GM18511 (cell line): ENCODE results near the gene CCL24.
"Not testable (repeated sequence)": the region's sequence is repeated elsewhere in the genome, so short reads cannot be mapped to it uniquely, and the experiment has no call there.

Experiments
- ATAC-seq: cut with Tn5 transposase; IDR thresholded peaks from one replicate; pipeline ENCODE4 v1.9.1; 2021; ENCODE audit warnings: mild to moderate bottlenecking, moderate library complexity; ENCODE audit not compliant: unreplicated experiment

The CCL24 gene

DNA sequence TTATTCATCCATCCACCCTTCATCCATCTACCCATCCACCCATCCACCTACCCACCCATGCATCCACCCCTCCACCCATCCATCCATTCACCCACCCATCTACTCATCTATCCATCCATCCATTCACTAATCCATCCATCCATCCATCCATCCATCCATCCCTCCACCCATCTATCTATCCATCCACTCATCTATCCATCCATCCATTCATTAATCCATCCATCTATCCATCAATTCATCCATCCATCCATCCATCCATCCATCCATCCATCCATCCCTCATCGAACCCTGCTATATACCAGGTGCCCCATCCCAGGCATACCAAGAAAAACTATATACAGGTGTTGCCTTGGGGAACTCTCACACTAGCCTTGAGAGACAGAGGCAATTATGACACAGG, 7.1 kb upstream of the CCL24 start:
- ATAC-seq, result no peak

DNA sequence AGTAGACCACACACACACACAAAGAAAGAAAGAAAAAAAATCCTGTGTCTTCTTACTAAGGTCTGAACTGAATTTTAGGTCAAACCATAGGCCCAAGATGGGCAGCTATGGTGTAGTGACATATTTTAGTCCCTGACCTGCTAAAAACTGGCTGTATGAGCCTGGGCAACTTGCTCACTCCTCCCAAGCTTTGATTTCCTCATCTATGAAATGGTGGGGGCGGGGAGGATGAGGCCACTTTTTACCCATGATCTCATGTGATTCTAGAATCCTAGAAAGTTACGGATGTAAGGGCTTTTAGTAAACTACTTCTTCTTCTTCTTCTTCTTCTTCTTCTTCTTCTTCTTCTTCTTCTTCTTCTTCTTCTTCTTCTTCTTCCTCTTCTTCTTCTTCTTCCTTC, 6.1 kb upstream of the CCL24 start:
- ATAC-seq, result no peak

DNA sequence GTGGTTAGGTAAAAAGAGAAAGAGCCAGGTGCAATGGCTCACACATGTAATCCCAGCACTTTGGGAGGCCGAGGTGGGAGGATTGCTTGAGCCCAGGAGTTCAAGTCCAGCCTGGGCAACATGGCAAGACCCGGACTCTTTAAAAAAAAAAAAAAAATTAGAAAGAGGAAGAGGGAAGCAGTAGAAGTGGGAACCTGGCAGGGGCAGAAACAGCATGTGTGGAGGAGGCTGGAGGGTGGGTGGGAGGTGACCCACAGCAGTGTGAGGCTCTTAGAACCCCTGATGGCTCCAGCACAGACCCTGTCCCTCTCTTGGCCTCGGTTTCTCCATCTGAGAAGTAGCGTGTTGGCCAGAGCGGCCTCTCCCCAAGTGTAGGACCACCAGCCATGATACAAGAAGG, 4.9 kb upstream of the CCL24 start:
- no peak for ATAC-seq

DNA sequence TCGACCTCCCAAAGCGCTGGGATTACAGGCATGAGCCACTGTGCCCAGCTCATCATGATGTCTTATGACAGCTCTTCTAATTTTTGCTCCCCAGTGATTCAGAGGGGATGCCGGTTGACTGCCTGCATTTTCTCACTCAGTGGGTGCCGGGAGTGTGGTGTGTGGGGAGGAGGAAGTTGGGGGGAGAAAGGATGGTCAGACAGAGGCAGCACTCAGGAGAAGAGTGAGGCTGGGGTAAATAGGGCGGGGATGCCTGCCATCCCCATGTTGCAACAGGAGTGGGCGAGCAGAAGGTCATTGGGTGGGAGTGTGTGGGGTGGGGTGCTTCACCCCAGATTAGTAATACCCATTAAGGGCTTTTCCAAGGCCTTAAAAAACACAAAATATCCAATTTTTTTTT, 3.5 kb upstream of the CCL24 start:
- no peak for ATAC-seq

DNA sequence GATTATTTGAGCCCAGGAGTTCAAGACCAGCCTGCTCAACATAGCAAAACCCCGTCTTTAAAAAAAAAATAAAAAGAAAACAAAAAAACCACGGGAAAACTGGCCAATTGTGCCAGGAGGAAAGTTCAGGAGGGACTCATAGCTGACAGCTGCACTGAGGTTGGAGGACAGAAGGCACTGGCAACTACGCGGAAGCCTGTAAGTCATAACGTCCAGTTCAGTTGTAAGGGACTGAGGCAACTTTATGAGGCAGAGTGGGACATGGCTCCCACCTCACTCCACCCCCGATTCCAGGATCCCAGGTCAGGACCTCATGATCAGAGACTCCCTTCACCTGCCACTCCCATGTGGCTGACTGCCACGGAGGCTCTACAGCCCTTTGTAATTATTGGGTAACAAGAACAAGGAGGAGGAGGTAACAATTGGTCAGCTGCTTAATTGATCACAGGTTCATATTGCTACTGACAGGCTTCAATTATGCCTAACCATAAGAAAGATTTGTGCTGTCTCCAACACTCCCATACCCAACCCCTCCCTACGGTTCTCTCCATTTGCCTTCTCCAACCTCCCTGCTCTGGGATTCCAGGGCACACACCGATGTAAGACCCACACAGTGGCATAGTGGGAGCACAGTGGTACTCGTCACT, 1.9 kb upstream of the CCL24 start:
- ATAC-seq, result no peak

DNA sequence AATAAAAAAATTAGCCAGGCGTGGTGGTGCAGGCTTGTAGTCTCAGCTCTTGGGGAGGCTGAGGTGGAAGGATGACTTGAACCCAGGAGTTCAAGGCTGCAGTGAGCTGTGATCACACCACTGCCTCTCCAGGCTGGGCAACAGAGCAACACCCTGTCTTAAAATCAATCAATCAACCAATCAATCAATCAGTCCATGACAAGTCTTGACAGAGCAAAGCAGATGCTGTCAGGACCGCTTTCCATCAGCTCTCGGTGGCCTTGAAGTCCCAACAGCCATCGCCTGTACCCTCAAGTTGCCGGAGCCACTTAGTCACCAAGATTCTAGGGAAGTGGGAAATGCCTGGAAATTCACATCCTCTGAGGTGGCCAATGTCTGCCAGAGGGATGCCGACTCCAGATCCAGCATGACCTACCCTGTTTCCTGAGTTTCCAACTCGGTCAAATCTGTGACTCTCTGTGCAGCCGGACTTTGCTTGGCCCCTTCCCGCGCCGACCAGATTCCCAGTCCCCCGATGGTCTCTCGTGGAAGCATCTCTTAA, 871 bp upstream of the CCL24 start:
- ATAC-seq, result no peak

DNA sequence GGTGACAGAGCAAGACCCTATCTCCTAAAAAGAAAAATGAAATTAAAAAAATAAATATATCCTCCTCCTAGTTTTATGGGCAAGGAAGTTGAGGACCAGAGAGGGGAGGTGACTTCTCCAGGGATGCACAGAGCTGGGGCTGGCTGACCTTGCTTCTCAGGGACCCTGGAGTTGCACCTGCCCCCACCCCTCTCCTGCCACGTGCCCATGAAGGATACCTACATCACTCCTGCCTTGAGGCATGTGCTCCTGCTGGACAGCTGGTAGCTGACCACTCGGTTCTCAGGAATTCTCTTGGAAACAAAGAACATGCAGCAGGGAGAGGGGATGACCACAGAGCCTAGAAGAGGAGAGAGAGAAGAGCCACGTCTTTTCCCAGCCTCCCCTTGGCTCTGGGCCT, 522 bp downstream of the CCL24 start:
- ATAC-seq, result no peak

DNA sequence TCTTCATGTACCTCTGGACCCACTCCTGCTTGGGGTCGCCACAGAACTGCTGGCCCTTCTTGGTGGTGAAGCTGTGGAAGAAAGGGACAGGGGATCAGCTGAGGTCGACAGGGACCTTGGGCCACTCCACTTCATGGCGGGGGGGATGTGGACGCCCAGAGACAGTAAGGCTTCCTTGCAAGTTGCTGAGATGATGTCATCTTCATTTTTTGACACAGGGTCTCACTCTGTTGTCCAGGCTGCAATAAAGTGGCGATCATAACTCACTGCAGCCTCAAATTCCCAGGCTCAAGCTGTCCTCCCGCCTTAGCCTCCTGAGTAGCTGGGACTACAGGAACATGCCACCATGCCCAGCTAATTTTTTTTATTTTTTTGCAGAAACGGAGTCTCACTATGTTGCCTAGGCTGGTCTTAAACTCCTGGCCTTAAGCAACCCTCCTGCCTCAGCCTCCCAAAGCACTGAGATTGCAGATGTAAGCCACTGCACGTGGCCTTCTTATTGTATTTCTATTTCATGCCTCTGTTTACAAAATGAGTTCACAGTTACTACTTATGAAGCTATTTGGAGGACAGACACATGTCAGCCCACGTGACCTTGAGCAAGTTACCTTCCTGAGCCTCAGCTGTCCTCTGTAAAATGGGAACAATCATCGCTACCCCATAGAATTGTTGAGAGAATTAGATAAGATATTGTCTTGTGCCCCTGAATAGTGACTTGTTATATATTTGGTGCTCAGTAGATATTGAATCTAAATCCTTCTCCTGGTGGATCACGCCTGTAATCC, 1.5 kb downstream of the CCL24 start:
- no peak for ATAC-seq

DNA sequence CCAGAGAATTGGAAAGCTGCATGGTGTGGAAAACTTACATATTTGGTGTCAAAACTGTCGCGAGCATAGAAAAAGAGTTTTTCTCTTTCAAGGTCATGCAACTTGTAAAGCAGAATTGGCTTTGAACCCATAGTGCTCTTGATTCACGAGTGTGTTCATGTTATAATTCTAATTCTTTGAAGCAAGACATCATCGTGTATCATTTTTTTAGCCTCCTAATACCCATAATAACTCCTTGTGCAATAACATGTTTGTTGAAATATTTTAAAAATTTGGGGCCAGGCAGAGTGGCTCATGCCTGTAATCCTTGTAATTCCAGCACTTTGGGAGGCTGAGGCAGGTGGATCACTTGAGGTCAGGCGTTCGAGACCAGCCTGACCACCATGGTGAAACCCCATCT, 4.2 kb downstream of the CCL24 start:
- no peak for ATAC-seq

DNA sequence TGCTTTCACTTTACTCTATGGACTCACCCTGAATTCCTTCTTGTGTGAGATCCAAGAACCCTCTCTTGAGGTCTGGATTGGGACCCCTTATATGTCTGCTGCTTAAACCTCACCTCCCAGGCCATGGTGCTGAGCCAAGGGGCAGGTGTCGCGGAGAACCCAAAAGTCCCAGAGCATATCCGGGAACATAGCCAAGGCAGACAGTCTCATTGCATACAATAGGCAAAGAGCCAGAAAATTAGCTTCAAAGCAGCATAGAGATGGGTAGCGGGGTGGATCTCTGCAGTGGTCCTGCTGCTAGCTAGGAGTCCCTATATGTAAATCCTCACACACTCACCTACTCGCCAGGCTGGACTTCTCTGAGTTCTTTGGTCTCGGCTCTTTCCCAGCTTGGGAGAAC, 5.5 kb downstream of the CCL24 start:
- no peak for ATAC-seq

DNA sequence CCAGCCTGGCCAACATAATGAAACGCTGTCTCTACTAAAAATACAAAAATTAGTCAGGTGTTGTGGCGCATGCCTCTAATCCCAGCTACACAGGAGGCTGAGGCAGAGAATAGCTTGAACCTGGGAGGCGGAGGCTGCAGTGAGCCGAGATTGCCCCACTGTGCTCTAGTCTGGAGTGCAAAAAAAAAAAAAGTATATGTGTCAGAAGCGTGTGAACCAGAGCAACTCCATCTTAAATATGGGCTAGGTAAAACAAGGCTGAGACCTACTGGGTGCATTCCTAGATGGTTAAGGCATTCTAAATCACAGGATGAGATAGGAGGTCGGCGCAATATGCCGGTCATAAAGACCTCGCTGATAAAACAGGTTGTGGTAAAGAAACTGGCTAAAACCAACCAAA, 6.2 kb downstream of the CCL24 start:
- ATAC-seq, result no peak

DNA sequence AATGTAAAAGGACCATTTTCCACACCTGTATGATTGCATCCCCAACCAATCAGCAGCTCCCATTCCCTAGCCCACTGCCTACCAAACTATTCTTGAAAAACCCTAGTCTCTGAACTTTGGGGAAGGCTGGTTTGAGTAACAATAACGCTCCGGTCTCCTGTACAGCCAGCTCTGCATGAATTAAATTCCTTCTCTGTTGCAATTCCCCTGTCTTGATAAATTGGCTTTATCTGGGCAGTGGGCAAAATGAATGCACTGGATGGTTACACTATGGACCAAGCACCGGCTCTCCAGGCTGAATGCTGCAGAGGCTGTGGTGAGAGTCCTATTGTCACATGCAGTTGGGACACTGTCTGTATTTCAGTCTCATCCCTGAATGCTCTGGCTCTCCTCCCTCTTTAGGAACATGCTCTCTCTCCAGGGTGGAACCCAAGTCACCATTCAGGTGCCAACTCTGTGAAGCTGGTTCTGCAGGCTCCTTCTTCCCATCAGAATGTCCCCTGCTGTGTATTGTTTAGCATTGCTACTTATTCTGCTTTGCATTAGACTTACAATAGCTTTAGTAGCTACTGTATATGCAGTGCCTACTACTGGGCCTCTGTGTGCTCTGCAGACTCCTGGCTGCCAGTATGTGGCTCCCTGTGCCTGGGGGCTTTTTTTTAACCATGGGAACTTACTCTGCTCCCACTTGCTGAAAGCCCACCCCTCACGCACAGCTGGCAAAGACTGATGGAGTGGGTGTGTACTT, 6.9 kb downstream of the CCL24 start:
- no peak for ATAC-seq

DNA sequence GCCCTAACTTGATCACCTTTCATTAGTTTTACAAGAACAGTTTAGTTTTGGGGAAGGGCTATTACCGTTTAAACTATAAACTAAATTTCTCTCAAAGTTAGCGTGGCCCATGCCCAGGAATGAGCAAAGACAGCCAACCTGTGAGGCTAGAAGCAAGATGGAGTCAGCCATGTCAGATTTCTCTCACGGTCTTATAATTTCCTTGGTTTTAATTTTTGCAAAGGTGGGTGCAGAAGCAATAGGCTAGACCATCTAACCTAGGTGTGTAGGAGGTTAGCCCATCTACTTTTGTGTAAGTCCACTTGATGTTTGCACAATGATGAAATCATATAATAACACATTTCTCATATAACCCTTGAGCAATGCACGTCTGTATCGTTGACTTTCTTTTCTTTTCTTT, 8.9 kb downstream of the CCL24 start:
- ATAC-seq, result no peak

DNA sequence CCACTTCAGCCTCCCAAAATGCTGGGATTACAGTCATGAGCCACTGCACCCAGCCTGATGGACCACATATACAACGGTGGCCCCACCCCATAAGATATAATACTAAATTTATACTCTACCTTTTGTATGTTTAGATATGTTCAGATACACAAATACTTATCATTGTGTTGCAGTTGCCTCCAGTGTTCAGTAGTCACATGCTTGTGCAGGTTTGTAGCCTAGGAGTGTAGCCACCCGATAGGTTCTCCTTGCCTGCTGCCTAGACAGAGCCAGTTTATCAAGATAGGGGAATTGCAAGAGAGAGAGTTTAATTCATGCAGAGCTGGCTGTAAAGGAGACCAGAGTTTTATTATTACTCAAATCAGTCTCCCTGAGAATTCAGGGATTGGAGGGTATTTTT, 9.6 kb downstream of the CCL24 start:
- ATAC-seq, result no peak

DNA sequence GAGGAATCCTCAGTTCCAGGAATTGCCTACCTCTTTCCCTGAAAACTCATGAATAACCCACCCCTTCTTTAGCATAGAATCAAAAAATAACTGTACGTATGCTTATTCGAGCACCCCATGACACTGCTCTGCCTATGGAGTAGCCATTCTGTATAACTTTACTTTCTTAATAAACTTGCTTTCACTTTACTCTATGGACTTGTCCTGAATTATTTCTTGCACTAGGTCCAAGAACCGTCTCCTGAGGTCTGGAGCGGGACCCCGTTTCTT, 11.1 kb downstream of the CCL24 start:
- no peak for ATAC-seq

DNA sequence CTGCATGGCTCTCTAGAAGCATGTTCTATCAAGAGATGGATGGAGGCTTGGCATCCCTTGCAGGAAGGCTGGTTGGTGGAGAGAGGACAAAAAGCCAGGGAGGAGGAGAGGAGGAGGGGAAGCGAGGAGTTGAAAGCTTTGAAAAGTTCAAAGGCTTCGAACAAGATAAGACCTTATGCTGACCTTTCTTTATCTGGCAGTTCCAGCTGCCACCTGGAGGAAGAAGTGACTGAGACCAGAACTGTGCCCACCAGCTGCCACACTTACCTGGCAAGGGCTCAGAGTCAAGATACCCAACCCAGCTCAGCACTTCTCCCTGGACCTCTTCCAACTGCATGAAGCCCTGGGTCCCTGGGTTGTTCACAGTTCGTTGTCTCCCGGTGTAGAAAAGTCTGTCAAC, 14.8 kb downstream of the CCL24 start:
- ATAC-seq, result no peak

DNA sequence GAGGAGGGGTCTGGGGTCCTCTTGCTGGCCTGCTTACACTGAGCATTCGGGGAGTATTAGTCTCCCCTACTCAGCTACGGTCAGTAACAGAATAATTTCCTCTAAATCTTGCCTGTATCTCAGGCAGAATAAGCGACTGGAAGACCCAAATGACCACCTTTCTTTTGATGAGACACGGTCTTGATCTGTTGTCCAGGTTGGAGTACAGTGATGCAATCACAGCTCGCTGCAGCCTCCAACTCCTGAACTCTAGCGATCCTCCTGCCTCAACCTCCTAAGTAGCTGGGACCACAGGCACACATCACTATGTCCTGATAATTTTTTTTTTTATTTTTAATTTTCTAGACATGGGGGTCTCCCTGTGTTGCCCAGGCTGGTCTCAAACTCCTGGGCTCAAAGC, 17.2 kb downstream of the CCL24 start:
- ATAC-seq, result no peak

DNA sequence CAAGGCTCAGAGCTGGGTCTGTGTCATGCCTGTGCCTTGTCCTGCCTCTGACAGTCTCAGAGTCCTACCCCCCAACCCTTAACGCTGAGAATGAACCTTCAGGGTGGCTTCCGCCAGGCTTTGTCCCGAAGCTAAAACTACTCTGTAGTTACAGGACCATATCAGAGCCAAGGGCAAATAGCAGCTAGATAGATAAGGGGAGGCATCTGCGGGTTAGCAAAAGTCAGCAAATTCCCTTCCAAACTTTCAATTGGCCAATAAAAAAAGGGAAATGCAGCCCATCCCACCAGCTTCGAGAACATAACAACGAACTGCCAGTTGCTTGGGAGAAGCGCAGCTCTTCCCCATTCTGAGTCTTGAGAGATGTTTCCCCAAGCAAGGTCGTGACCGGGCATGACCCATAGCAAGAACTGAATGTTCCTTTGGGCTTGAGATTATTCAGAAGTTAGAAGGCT, 17.7 kb downstream of the CCL24 start:
- no peak for ATAC-seq

DNA sequence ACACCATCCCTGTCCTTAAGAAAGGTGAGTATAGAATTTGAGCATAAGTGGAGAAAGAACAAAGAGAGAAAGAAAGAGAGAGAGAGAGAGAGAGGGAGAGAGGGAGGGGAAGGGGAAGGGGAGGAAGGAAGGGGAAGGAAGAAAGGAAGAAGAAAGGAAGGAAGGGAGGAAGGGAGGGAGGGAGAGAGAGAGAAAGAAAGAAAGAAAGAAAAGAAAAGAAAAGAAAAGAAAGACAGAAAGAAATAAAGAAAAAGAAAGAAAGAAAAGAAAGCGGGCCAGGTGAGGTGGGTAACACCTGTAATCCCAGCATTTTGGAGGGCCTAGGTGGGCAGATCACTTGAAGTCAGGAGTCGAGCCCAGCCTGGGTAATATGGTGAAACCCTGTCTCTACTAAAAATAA, 19.9 kb downstream of the CCL24 start:
- no peak for ATAC-seq

DNA sequence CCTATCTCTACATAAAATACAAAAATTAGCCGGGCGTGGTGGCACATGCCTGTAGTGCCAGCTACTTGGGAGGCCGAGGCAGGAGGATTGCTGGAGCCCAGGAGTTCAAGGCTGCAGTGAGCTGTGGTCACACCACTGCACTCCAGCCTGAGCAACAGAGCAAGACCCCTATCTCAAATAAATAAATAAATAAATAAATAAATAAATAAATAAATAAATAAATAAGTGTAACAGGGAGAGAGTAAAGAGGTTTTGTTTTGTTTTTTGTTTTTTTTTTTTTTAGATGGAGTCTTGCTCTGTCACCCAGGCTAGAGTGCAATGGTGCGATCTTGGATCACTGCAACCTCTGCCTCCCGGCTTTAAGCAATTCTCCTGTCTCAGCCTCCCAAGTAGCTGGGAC, 21.0 kb downstream of the CCL24 start:
- not testable (repeated sequence) for ATAC-seq

DNA sequence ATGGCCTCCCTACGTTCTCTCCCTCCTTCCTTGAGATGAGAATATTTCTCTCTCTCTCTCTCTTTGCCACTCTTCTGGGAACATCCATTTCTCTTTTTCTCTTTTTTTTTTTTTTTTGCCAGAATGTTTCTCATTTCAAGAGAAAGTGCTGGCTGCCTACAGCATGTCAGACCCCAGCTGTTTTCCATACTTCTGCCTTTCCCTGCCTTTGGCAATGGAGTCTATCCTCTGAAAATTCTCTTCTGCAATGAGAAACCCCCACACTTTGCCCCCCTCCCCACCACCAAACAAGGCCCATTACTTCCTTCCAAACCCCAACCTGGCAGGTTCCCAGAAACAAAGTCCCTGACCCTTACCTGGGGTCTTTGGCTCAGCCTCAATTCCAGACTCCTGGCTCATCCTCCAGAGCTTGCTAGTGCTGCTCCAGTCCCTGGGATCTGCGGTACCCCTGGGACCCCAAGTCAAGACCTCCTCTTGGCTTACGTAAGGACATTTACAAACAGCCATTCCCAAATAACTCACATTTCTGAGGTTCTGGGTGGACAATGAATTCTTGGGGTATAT, 24.2 kb downstream of the CCL24 start:
- no peak for ATAC-seq
